Caco-2 (cell line): Measurements from ENCODE around the gene VAMP2. TPM values are rescaled to one million over a fixed set of nuclear protein-coding genes. Genes with fewer than 3 reads are reported as not detected.

Source experiments
- BruUV-seq: library from RNA; stranded (reverse); fragments of 400-500 nt; replicated peaks from 2 replicates; lab custom pipeline; 2021; lab: Mats Ljungman, UMichigan
- CTCF ChIA-PET: fragments of 300-600 bp; sonication (Branson Sonifier 250); formaldehyde crosslinking; loops from one replicate; lab custom pipeline; 2022; ENCODE audit warnings: antibody characterized with exemption; lab: Charles Lee
- POLR2A ChIA-PET: fragments of 300-600 bp; sonication (Branson Sonifier 250); formaldehyde crosslinking; loops from one replicate; lab custom pipeline; 2022; ENCODE audit warnings: antibody characterized with exemption; lab: Charles Lee
- DNase-seq, 2 experiments: peaks; one replicate each; pipeline versions ENCODE4 v3.0.0 to v3.0.0-alpha.2; 2020 to 2022
- H3K27me3 ChIP-seq: replicated peaks from 2 replicates; pipeline ENCODE4 v1.6.0; 2011; ENCODE audit warnings: low read length; ENCODE audit not compliant: control insufficient read depth, insufficient read depth
- H3K36me3 ChIP-seq: 2 replicates; pipeline ENCODE4 v1.5.1; 2011; ENCODE audit warnings: low read length; ENCODE audit not compliant: control insufficient read depth, insufficient read depth
- H3K4me1 ChIP-seq: fragments of 250-450 bp; sonication (Bioruptor Pico); 2 replicates; pipeline ENCODE4 v1.5.1; 2020; ENCODE audit warnings: mild to moderate bottlenecking
- H3K4me3 ChIP-seq: 2 replicates; pipeline ENCODE4 v1.5.1; 2011; ENCODE audit warnings: low read depth, mild to moderate bottlenecking, control low read depth, low read length
- H3K9me3 ChIP-seq: fragments of 250-450 bp; sonication (Bioruptor Pico); 2 replicates; pipeline ENCODE4 v1.5.1; 2020; ENCODE audit warnings: mild to moderate bottlenecking, moderate library complexity
- H3K27ac Mint-ChIP-seq: one replicate; pipeline ENCODE4 v1.8.0; 2022; ENCODE audit warnings: mixed read lengths; ENCODE audit not compliant: unreplicated experiment
- H3K27me3 Mint-ChIP-seq: one replicate; pipeline ENCODE4 v1.8.0; 2022; ENCODE audit warnings: mixed read lengths; ENCODE audit not compliant: insufficient read depth, unreplicated experiment
- H3K36me3 Mint-ChIP-seq: one replicate; pipeline ENCODE4 v1.8.0; 2022; ENCODE audit warnings: mild to moderate bottlenecking, mixed read lengths; ENCODE audit not compliant: insufficient read depth, unreplicated experiment
- H3K4me1 Mint-ChIP-seq: one replicate; pipeline ENCODE4 v1.8.0; 2022; ENCODE audit warnings: low read depth, mixed read lengths; ENCODE audit not compliant: unreplicated experiment
- H3K4me3 Mint-ChIP-seq: one replicate; pipeline ENCODE4 v1.8.0; 2022; ENCODE audit warnings: mild to moderate bottlenecking, moderate library complexity, mixed read lengths; ENCODE audit not compliant: unreplicated experiment
- H3K9me3 Mint-ChIP-seq: one replicate; pipeline ENCODE4 v1.8.0; 2022; ENCODE audit warnings: mixed read lengths; ENCODE audit not compliant: unreplicated experiment
- CTCF ChIP-seq, 2 experiments: fragments of 200-600 bp in 1 of 2; IDR thresholded peaks; 1 replicate in 1 of 2; 2 replicates in 1 of 2; pipeline versions ENCODE4 v1.5.1 to v1.8.0; 2011 to 2022; ENCODE audit warnings: antibody characterized with exemption in 1 of 2, control low read depth in 1 of 2, inconsistent platforms in 1 of 2, low read depth in 1 of 2, low read length in 1 of 2, mild to moderate bottlenecking in 1 of 2, moderate library complexity in 1 of 2; ENCODE audit not compliant: insufficient read depth in 1 of 2, severe bottlenecking in 1 of 2, unreplicated experiment in 1 of 2
- intact Hi-C: fragments of 100-400 bp; cut with micrococcal nuclease; formaldehyde crosslinking; loops from one replicate; pipeline ENCODE4 v1.10.0; 2022; ENCODE audit not compliant: unreplicated experiment
- total RNA-seq: library from RNA; stranded (reverse); gene quantifications from 2 replicates; pipeline ENCODE4 v1.2.3, GENCODE V29; 2022

Gene VAMP2
- total RNA-seq, 1 experiment from 2014 or later, result 10.5 TPM

GRCh38 chr17:8143581-8144400 lies 19.0 kb downstream of the VAMP2 start:
- H3K4me1 ChIP-seq, result peaks cover 4% of the 10 kb centered on the region; the same call in 1 of the 2 replicates
- no peaks in the 10 kb centered on the region for H3K36me3 ChIP-seq
- Mint-ChIP-seq H3K4me1 (no peaks in the 10 kb centered on the region), H3K27ac (no peak overlapping the region), H3K4me3 (no peak overlapping the region), H3K36me3 (peaks cover 29% of the 10 kb centered on the region), H3K9me3 (no peaks in the 10 kb centered on the region), H3K27me3 (no peaks in the 10 kb centered on the region)
- no peak for DNase-seq
- no TSS peak for BruUV-seq
- ChIA-PET CTCF (no interaction called here), POLR2A (no interaction called here)
- no peak overlapping the region for H3K4me3 ChIP-seq
- no peak for TF ChIP-seq CTCF (IDR thresholded peaks at IDR 0.05; ENCODE audit: insufficient read depth in 1 of 2, low read depth in 1 of 2, low read length in 1 of 2, severe bottlenecking in 1 of 2, unreplicated experiment in 1 of 2)
- no peaks in the 10 kb centered on the region for H3K27me3 ChIP-seq
- intact Hi-C loops, result no loop called here
- H3K9me3 ChIP-seq, result no peaks in the 10 kb centered on the region

GRCh38 chr17:8142887-8143580 lies 19.7 kb downstream of the VAMP2 start:
- BruUV-seq, result no TSS peak
- Mint-ChIP-seq H3K27me3 (no peaks in the 10 kb centered on the region), H3K4me1 (no peaks in the 10 kb centered on the region), H3K27ac (no peak overlapping the region), H3K9me3 (no peaks in the 10 kb centered on the region), H3K36me3 (peaks cover 29% of the 10 kb centered on the region), H3K4me3 (no peak overlapping the region)
- intact Hi-C loops, result no loop called here
- no peak for DNase-seq
- POLR2A ChIA-PET, result no interaction called here
- TF ChIP-seq CTCF (IDR thresholded peaks at IDR 0.05; ENCODE audit: insufficient read depth in 1 of 2, low read depth in 1 of 2, low read length in 1 of 2, severe bottlenecking in 1 of 2, unreplicated experiment in 1 of 2), result no peak
- Histone ChIP-seq H3K4me3 (no peak overlapping the region), H3K9me3 (no peaks in the 10 kb centered on the region), H3K36me3 (no peaks in the 10 kb centered on the region), H3K27me3 (no peaks in the 10 kb centered on the region), H3K4me1 (peaks cover 4% of the 10 kb centered on the region; the same call in 1 of the 2 replicates)
- CTCF ChIA-PET, result no interaction called here

GRCh38 chr17:8142158-8142886 lies 20.4 kb downstream of the VAMP2 start:
- intact Hi-C loops, result no loop called here
- H3K9me3 Mint-ChIP-seq, result no peaks in the 10 kb centered on the region
- peaks cover 4% of the 10 kb centered on the region; the same call in 1 of the 2 replicates for H3K4me1 ChIP-seq
- peaks cover 24% of the 10 kb centered on the region for H3K36me3 Mint-ChIP-seq
- CTCF ChIA-PET, result no interaction called here
- H3K4me3 Mint-ChIP-seq, result no peak overlapping the region
- no peaks in the 10 kb centered on the region for H3K36me3 ChIP-seq
- BruUV-seq, result no TSS peak
- no peaks in the 10 kb centered on the region for H3K9me3 ChIP-seq
- no peak for DNase-seq
- no peak overlapping the region for H3K4me3 ChIP-seq
- H3K27me3 Mint-ChIP-seq, result no peaks in the 10 kb centered on the region
- H3K27ac Mint-ChIP-seq, result no peak overlapping the region
- H3K4me1 Mint-ChIP-seq, result no peaks in the 10 kb centered on the region
- POLR2A ChIA-PET, result no interaction called here
- TF ChIP-seq CTCF (IDR thresholded peaks at IDR 0.05; ENCODE audit: insufficient read depth in 1 of 2, low read depth in 1 of 2, low read length in 1 of 2, severe bottlenecking in 1 of 2, unreplicated experiment in 1 of 2), result no peak
- no peaks in the 10 kb centered on the region for H3K27me3 ChIP-seq
